ENCODE data around the gene MYO19. TPM values are rescaled to one million over a fixed set of nuclear protein-coding genes. Genes with fewer than 3 reads are reported as not detected.
A peak's percentile ranks its signal among the peaks of the same experiment; 100 is the strongest.
"Not testable (repeated sequence)": the region's sequence is repeated elsewhere in the genome, so short reads cannot be mapped to it uniquely, and the experiment has no call there.

Gene MYO19
- total RNA-seq, 2 experiments from 2014 or later = 110 to 127 TPM

DNA sequence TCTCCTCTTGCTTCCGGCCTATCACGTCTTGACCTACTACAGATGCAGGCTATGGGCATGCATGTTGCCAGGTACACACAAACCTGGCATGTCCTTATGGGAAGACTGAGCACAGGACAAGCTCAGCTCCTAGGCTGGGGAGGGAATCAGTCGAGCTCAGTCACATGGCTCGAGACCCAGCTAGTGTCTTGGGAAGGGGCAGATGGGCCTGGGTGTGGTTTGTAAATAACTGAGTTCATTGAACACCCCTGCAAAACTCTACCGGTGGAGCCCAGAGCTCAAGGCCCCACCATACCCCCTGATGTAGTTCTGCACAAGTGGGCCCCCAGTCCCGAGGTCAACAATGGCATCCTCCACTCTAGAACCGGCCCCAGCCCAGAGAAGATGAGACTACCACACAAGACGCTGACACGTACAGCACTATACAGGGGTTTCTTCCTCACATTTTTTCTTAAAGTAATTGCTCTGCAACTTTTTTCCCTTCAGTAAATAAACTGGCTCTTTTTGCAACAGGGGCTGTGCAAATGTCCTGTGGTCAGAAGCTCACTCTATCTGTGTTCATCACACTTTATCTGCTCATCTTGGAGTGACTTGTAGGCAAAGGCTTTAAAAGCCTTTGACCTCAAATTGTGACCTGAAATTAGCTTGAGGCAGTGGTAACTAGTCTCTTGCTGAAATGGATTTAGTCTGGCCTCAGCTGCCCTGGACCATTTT is 25.2 kb downstream of the MYO19 start:
- no peaks in the 10 kb centered on the region for H3K9me3 Mint-ChIP-seq (ENCODE audit: low read depth)
- H3K27me3 Mint-ChIP-seq = no peaks in the 10 kb centered on the region
- intact Hi-C loops (cut with DNase I, micrococcal nuclease) = no loop called here
- no peak for DNase-seq
- ChIA-PET CTCF (interaction anchor here (0.7 kb wide), 1 partner anchor 361 kb away, joined by 4 read pairs; no protein-coding TSS in a partner anchor), POLR2A (no interaction called here)
- H3K4me3 Mint-ChIP-seq = no peak overlapping the region
- no peak overlapping the region for H3K27ac Mint-ChIP-seq
- no peak for ATAC-seq
- no peaks in the 10 kb centered on the region for H3K4me1 Mint-ChIP-seq
- H3K36me3 Mint-ChIP-seq (ENCODE audit: low read depth) = peaks cover 51% of the 10 kb centered on the region

DNA sequence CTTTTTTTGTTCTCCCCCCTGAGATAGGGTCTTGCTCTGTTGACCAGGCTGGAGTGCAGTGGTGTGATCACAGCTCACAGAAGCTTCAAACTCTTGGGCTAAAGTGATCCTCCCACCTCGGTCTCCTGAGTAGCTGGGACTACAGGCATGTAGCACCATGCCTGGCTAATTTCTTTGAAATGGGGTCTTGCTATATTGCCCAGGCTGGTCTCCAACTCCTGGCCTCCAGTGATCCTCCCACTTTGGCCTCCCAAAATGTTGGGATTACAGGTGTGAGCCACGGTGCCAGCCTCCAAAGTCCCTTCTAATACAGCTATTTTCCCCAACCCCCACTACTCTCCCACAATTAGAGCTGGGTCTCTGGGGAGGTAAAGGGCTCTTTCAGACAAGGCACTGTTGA is 26.2 kb downstream of the MYO19 start:
- CTCF ChIA-PET = interaction anchor here (0.8 kb wide), 1 partner anchor 15 kb away, joined by 3 read pairs; no protein-coding TSS in a partner anchor

DNA sequence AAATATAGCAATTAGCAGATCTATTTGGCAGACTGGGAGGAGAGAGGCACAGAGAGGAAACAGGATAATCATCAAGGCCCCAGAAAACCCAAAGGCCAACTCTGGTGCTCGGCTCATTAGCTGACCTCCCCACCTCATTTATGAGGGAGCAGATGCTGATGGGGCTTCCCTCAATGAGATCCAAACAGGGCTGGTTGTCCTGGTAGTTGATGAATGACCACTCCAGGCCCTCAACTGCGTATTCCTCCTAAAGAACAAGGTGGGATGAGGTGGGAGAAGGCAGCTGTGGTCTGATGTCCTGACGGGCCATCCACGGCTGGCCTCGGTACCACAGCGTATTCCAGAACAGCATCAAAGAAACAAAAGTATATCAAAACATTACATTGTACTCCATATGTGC is 27.4 kb downstream of the MYO19 start:
- ATAC-seq = no peak
- no peak overlapping the region for H3K4me3 Mint-ChIP-seq
- H3K27ac Mint-ChIP-seq = no peak overlapping the region
- no peaks in the 10 kb centered on the region for H3K27me3 Mint-ChIP-seq
- POLR2A ChIA-PET = no interaction called here
- CTCF ChIA-PET = interaction anchor here (0.6 kb wide), 1 partner anchor 619 kb away, joined by 4 read pairs; no protein-coding TSS in a partner anchor
- no peak for DNase-seq
- intact Hi-C loops (cut with DNase I, micrococcal nuclease) = no loop called here
- H3K36me3 Mint-ChIP-seq (ENCODE audit: low read depth) = peaks cover 55% of the 10 kb centered on the region
- no peaks in the 10 kb centered on the region for H3K9me3 Mint-ChIP-seq (ENCODE audit: low read depth)
- H3K4me1 Mint-ChIP-seq = no peaks in the 10 kb centered on the region

More for the DNA sequence above, 26.2 kb downstream of the MYO19 start:
- H3K9me3 Mint-ChIP-seq (ENCODE audit: low read depth); H3K4me3 Mint-ChIP-seq; POLR2A ChIA-PET; ATAC-seq; DNase-seq; intact Hi-C loops (cut with DNase I, micrococcal nuclease); H3K27me3 Mint-ChIP-seq; H3K4me1 Mint-ChIP-seq: not testable (repeated sequence)
- Mint-ChIP-seq H3K36me3 (ENCODE audit: low read depth) (peaks cover 57% of the 10 kb centered on the region), H3K27ac (peak overlapping the region; percentile 9)

DNA sequence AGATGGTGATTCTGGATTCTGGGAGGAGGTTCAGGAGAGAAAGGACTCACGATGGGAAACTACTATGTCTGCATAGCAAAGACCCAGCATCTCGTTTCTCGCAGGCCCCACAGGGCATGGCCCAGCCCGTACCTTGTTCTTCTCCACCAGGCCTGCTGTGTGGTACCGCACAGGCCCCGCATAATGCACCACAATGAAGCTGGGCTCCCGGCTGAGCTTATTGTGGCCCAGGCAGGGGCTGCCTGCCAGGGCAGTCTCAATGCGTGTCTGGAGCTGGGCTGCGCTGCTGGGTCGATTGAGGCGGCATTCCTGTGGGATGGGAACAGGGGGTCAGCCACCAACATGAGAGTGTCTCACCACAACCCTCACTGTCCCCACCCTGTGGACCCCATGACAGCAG is 27.8 kb downstream of the MYO19 start:
- no peak for ATAC-seq
- H3K4me3 Mint-ChIP-seq = no peak overlapping the region
- CTCF ChIA-PET = no interaction called here
- H3K27me3 Mint-ChIP-seq = no peaks in the 10 kb centered on the region
- intact Hi-C loops (cut with DNase I, micrococcal nuclease) = no loop called here
- H3K36me3 Mint-ChIP-seq (ENCODE audit: low read depth) = peaks cover 57% of the 10 kb centered on the region
- H3K27ac Mint-ChIP-seq = no peak overlapping the region
- POLR2A ChIA-PET = no interaction called here
- no peaks in the 10 kb centered on the region for H3K9me3 Mint-ChIP-seq (ENCODE audit: low read depth)
- H3K4me1 Mint-ChIP-seq = no peaks in the 10 kb centered on the region
- DNase-seq = no peak

DNA sequence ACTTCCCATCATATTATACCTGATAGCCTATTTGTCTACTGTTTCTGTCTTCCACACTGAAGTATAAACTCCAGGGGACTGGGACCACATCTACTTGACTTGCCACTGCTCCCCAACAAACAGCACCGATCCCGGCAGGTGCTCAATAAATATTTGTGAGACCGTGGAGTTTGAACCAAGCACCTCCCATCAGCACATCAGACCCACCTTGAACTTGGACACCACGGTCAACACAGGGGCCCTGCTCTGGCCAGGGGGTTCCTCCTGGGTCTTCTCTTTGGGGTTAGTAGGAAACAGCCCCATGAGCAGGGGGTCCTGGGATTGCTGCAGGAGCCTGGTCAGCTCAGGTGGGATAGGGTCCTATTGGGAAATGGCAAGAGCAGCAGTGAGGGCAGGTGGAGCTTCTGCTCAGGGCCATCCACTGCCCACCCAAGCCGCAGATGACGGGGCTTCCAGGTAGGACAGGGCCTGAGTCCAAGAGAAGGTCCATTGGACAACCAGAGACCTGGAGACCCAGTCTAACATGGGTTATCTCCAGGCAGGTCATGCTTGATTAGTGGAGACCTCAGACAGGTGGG is 28.3 kb downstream of the MYO19 start:
- intact Hi-C loops (cut with DNase I, micrococcal nuclease) = no loop called here
- peaks cover 54% of the 10 kb centered on the region for H3K36me3 Mint-ChIP-seq (ENCODE audit: low read depth)
- POLR2A ChIA-PET = no interaction called here
- no peaks in the 10 kb centered on the region for H3K27me3 Mint-ChIP-seq
- H3K27ac Mint-ChIP-seq = no peak overlapping the region
- CTCF ChIA-PET = interaction anchor here (1.1 kb wide), 1 partner anchor 15 kb away, joined by 4 read pairs; no protein-coding TSS in a partner anchor
- H3K4me3 Mint-ChIP-seq = no peak overlapping the region
- no peak for DNase-seq
- ATAC-seq = no peak
- no peaks in the 10 kb centered on the region for H3K4me1 Mint-ChIP-seq
- H3K9me3 Mint-ChIP-seq (ENCODE audit: low read depth) = no peaks in the 10 kb centered on the region

DNA sequence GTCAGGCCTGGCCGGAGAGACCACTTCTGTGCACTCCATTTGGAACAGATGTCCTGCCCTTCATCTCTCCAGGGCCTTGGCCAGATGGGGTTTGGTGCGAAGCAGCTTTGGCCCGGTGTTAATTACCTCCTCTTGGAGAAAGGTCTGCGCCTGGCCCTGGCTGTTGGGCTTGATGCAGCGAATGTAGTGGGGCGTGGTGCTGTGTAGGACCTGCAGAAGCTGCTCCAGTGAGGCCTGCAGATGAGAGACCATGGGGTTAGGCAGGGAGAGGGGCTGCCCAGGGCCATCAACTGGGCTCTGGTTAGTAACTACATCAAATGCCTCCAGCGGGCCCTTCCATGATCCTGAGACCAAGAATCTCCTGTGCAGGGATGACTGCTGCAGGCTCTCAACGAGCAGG is 29.5 kb downstream of the MYO19 start:
- intact Hi-C loops (cut with DNase I, micrococcal nuclease) = no loop called here
- POLR2A ChIA-PET = no interaction called here

DNA sequence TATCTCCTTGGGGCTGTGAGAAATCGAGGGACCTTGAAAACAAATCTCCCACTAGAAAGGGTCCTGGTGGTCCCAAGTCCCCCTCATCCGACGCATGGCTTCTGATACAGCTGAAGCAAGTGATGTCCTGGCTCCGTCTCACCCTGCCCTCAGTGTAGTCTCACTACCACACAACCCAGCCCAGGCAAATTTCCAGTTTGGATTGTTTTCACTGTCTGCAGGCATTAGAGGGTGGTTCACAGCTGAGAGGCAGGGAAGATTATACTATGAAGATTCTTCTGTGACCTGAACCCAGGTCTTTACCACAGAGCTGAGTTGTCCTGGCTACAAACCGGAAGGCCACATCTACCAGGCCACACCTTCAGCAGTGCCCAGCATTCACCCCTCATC is 30.5 kb downstream of the MYO19 start:
- Mint-ChIP-seq H3K4me3 (no peak overlapping the region), H3K36me3 (ENCODE audit: low read depth) (peaks cover 39% of the 10 kb centered on the region), H3K27ac (no peak overlapping the region), H3K9me3 (ENCODE audit: low read depth) (no peaks in the 10 kb centered on the region), H3K4me1 (no peaks in the 10 kb centered on the region), H3K27me3 (no peaks in the 10 kb centered on the region)
- ATAC-seq (no peak), DNase-seq (no peak)
- ChIA-PET CTCF (interaction anchor here (0.6 kb wide), 1 partner anchor 11 kb away, joined by 3 read pairs; no protein-coding TSS in a partner anchor), POLR2A (no interaction called here)
- intact Hi-C loops (cut with DNase I, micrococcal nuclease) = no loop called here

More for the DNA sequence above, 29.5 kb downstream of the MYO19 start:
- no peak overlapping the region for H3K4me3 Mint-ChIP-seq
- DNase-seq (no peak), ATAC-seq (no peak)
- H3K4me1 Mint-ChIP-seq = no peaks in the 10 kb centered on the region
- H3K27me3 Mint-ChIP-seq = no peaks in the 10 kb centered on the region
- CTCF ChIA-PET = interaction anchor here (1.1 kb wide), 1 partner anchor 13 kb away, joined by 4 read pairs; no protein-coding TSS in a partner anchor
- peaks cover 47% of the 10 kb centered on the region for H3K36me3 Mint-ChIP-seq (ENCODE audit: low read depth)
- H3K9me3 Mint-ChIP-seq (ENCODE audit: low read depth) = no peaks in the 10 kb centered on the region
- H3K27ac Mint-ChIP-seq = no peak overlapping the region

DNA sequence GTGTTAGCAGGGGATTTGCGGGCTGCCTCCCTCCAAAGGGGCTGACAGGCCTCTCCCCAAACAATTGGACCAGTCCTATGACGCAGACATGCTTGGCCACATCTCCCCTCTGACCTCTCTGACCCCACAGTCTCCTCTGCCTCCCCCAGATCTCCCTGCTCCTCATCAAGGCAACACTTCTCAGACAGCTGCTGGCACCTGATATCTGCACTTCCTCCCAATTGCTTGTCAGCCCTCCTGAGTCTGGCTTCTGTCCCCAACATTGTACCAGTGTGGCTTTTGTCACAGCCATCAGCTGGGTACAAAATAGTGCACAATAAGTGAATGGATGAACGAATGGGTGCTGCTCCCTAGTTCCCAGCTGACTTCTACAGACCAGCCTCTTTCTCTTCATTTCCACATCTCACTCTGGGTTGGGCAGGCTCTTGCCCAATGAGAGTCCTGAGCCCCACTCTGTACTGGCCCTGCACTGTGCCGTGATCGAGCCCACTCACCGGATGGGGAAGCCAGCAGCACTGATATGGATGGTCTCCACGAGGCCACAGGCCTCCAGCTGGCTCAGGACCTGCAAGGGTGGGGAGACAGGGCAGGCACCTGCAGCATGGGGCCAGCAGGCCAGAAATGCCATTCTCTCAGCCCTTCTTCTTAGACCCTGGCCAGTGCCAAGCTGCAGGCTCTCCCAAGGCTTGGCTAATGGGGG is 31.1 kb downstream of the MYO19 start:
- no peak for DNase-seq
- Mint-ChIP-seq H3K4me1 (no peaks in the 10 kb centered on the region), H3K4me3 (no peak overlapping the region), H3K36me3 (ENCODE audit: low read depth) (peaks cover 40% of the 10 kb centered on the region), H3K27ac (peak overlapping the region; percentile 5), H3K9me3 (ENCODE audit: low read depth) (no peaks in the 10 kb centered on the region), H3K27me3 (no peaks in the 10 kb centered on the region)
- CTCF ChIA-PET = interaction anchor here (0.6 kb wide), 1 partner anchor 11 kb away, joined by 3 read pairs; no protein-coding TSS in a partner anchor
- ATAC-seq = no peak
- POLR2A ChIA-PET = no interaction called here
- intact Hi-C loops (cut with DNase I, micrococcal nuclease) = no loop called here

DNA sequence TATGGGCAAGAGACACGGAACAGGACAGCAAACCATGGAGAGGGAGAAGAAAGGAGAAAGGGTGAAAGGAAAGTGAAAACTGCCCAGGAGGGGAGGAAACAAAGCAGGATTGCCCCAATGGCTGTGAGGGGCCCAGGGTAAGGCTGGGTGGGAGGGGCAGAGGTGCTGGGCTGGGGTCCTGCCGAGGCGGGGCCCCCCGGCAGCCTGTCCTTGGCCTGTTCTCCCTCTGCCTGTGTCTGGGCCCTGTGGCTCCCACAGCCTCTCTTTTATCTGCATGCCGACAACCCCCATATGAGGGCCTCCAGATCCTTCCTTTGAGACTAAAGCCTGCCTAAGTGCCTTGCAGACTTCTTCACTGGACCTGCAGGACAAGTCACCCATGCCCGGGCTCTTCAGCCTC is 32.7 kb downstream of the MYO19 start:
- peak overlapping the region; percentile 34 for H3K27ac Mint-ChIP-seq
- H3K4me1 Mint-ChIP-seq = no peaks in the 10 kb centered on the region
- no peaks in the 10 kb centered on the region for H3K27me3 Mint-ChIP-seq
- peaks cover 41% of the 10 kb centered on the region for H3K36me3 Mint-ChIP-seq (ENCODE audit: low read depth)
- POLR2A ChIA-PET = no interaction called here
- intact Hi-C loops (cut with DNase I, micrococcal nuclease) = no loop called here
- no peaks in the 10 kb centered on the region for H3K9me3 Mint-ChIP-seq (ENCODE audit: low read depth)
- no peak overlapping the region for H3K4me3 Mint-ChIP-seq
- CTCF ChIA-PET = no interaction called here
- DNase-seq = no peak
- no peak for ATAC-seq

DNA sequence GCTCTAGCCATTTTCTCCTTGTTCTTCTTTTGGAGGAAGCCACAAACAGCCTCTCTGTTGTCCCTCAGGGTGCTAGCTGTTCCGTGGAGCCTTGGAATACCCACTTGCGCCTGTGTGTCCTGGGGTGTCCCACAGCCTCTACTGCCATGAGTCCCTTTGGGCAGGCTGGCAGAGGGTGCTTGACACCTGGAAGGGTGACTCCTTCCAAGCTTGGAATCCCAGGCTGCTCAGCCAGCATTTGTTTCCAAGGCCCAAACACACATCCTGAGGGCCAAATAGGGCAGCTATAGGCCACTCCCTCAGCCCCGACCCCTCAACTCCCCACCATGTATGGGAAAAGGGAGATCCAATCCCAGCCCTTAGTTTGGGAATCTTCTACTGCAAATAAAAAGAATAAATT is 33.3 kb downstream of the MYO19 start:
- H3K4me1 Mint-ChIP-seq = no peaks in the 10 kb centered on the region
- ChIA-PET POLR2A (no interaction called here), CTCF (no interaction called here)
- H3K4me3 Mint-ChIP-seq = no peak overlapping the region
- H3K27ac Mint-ChIP-seq = no peak overlapping the region
- H3K36me3 Mint-ChIP-seq (ENCODE audit: low read depth) = peaks cover 41% of the 10 kb centered on the region
- no peak for ATAC-seq
- DNase-seq = no peak
- H3K9me3 Mint-ChIP-seq (ENCODE audit: low read depth) = no peaks in the 10 kb centered on the region
- intact Hi-C loops (cut with DNase I, micrococcal nuclease) = no loop called here
- no peaks in the 10 kb centered on the region for H3K27me3 Mint-ChIP-seq

DNA sequence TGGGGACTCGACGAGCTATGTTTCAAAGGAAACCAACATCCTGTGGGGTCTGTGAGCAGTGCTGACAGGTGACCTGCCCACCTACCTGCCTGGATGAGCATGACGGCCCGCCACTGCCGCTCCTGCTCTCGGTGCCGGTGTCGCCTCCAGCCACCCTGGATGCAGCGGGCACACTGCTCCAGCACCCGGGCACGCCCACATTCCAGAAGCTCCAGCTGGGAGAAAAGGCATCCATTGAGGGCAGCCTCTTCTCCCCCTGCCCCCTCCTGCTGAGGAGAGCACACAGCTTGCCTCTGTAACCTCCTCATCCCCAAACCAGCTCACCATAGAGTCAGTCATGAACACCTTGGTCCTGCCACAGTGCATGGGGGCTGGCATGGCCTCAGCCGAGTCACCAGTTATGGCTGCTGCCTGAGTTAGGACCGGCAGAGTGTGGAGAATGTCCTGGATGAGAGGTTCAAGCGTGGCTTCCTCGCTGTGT is 33.9 kb downstream of the MYO19 start:
- H3K36me3 Mint-ChIP-seq (ENCODE audit: low read depth) = peaks cover 42% of the 10 kb centered on the region
- H3K27me3 Mint-ChIP-seq = no peaks in the 10 kb centered on the region
- H3K27ac Mint-ChIP-seq = no peak overlapping the region
- ChIA-PET CTCF (interaction anchor here (1.0 kb wide), 1 partner anchor 34 kb away, joined by 3 read pairs; the partner anchor contains the start of genes MYO19 and PIGW), POLR2A (interaction anchor here (1.4 kb wide), 1 partner anchor 10 kb away, joined by 6 read pairs; no protein-coding TSS in a partner anchor)
- H3K9me3 Mint-ChIP-seq (ENCODE audit: low read depth) = no peaks in the 10 kb centered on the region
- DNase-seq (no peak), ATAC-seq (no peak)
- H3K4me3 Mint-ChIP-seq = no peak overlapping the region
- intact Hi-C loops (cut with DNase I, micrococcal nuclease) = no loop called here
- H3K4me1 Mint-ChIP-seq = no peaks in the 10 kb centered on the region

All from activated CD4-positive, alpha-beta T cell treated with anti-CD3 and anti-CD28 coated beads for 36 hours (primary cell).